Measurements from ENCODE around the gene NRXN3.
A peak's percentile ranks its signal among the peaks of the same experiment; 100 is the strongest.

The NRXN3 gene

DNA sequence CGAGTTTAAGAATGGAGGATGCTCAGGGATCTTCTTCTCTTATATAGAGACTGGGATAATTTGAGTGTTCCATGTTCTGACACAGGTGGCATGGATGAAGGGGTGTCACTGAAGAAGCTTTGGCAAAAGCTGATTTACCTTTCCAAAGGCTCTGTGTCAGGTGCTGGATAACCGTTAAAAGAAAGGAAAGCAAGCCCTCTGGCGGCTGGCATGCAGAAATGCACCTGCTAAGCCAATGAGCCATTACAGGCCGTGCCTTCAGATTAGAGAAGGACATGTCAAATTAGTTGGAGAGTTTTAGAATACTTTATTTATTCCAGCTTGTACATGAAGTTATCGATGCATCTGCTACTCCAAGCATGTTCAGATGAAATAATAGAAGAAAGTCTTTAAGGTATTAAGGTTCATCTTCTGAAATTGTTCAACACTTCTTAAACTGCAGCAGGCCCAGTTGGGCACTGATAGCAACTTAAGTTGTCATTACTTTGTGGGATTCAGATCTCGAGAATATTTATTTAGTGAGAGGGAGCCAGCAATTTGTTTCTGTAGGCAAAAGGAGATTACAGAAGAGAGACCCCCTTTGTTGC lies 678.2 kb downstream of the NRXN3 start:
- peak; percentile 86 for DNase-seq

DNA sequence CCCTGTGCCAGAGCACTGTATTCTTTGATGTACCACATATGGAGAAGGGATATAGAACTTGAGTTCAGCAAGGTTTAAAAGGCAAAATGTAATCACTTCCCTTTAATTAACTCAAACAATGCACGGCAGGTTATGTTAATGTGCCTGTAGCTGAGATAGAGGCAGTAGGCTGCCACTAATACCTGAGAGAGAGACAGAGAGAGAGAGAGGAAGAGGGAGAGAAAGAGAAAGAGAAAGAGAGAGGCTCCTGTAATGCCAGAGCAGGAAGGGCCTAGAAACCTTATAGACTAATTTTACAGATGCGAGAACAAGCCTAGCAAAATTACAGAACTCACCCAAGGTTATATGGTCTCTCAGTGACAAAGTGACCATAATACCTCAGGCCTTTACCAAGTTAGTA lies 679.8 kb downstream of the NRXN3 start:
- DNase-seq, result peak; percentile 67

DNA sequence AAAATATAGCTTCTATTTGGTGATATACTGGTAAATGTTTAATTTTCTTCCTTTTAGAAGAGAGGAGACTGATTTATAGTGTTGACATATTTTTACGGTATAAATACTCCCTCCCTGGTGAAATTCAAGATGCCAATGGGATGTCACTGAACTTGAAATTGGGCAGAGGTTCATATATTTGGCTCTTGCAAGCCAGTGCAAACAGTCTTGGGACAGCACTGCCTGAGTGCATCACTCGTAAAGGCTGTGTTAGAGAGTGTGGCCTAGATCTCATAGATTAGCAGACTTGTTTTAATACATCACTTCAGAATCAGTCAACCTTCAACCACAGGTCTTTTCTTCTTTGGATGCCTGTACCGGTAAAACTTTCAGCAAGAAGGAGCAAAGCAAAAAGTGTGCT lies 681.0 kb downstream of the NRXN3 start:
- DNase-seq, result no peak

DNA sequence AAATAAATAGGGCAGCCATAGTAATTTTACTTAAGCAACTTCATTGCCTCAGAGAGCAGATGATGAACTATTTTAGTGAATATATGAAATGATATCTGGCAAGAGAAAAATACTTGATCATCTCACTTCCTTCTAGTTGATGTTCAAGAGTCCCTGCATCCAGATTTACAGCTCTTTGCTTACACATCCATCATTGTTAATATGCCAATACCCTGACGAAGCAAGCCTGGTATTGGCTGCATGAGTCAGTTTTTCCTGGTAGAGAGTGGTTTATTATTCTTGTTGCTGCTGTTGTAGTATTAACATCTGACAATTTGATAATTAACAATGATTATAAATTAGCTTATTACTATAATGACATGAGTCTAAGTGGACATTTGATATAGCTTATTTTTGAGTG lies 681.9 kb downstream of the NRXN3 start:
- DNase-seq, result no peak

DNA sequence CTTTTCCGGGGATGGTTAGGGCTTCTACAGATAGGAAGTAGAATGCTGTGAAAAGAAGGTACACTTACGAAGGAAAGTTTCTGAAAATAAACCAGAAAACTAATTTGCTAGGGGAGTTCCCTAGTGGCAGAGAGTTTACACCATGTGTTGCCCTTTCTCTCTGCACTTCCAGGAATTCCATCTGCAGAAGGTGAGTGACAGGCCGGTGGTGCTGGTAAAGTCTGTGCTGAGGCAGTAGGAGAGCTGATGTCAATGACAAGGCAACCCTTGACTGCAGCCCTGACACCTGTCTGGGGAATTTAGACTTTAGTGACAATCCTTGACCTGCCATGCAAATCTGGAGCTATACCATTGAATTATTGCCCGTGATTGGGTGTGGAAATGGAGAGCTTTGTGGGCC lies 687.8 kb downstream of the NRXN3 start:
- peak; percentile 28 for DNase-seq

DNA sequence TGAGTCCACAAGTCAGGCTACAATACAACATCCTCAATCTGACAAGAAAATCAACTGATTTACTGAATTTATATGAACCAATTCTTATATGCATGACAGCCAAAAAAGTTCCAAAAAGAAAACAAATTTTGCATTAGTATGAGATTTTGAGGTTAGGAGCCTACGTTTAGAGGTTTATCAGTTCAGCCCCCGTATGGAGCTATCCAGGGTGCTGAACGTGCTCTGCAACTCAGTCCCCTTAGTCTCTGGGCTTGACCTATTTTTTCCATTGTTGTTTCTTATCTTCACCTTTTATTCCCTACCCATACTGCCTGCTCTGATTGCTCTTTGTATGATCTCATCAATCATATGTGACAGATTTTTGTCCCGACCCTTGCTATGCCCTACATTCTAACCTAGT lies 693.0 kb downstream of the NRXN3 start:
- no peak for DNase-seq

DNA sequence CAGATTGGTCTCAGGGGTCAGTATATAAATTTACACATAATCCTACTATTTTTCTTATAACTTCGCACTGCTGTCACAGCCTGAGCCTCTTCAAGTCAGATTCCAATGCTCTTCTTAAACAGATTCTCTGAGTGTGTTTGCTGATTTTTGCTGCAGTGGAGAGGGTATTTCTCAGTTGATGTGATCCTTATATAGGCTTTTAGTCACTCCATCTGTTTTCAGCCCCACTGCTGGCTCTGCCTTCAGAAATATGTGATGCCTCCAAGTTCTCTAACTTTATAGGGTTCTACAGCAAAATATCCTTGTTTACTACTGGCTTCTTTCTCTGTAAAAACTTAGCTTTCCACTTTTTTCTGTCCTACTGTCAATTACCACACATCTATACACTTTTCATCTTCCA lies 702.7 kb downstream of the NRXN3 start:
- DNase-seq, result no peak

DNA sequence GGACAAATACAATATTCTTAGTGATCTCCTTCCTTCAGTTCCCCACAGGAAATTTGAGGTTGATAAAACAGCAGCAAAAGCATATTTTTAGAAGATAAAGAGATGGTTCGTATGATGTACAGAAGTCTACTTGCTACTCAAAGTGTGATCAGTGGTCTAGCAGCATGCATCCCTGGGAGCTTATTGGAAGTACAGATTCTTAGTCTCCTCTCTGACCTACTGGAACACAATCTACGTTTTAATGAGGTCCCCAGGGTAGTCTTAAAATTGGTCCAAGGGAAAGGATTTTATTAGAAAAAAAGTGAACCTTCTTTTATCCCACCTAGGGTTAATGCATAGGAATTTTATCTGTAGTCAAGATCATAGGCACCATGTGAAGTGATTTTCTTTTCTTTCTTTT lies 703.4 kb downstream of the NRXN3 start:
- DNase-seq, result no peak

DNA sequence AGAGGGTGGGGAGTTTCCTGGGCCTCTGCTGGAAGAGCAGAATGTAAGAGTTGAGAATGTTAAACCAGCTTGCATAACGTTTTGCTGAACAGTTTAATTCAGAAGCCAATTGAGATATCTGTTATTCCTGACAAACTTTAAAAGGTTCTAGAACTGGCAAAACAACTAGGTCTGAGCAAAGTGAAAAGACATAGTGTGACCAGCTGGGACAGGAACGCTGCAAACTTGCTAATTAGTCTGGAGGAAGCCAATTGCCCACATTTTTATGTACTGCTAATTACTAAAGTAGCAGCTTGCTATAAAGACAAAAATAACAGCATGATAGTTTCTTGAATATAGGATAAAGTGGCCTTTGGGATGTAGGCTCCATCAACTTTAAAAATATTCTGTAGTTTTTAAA lies 704.9 kb downstream of the NRXN3 start:
- no peak for DNase-seq

DNA sequence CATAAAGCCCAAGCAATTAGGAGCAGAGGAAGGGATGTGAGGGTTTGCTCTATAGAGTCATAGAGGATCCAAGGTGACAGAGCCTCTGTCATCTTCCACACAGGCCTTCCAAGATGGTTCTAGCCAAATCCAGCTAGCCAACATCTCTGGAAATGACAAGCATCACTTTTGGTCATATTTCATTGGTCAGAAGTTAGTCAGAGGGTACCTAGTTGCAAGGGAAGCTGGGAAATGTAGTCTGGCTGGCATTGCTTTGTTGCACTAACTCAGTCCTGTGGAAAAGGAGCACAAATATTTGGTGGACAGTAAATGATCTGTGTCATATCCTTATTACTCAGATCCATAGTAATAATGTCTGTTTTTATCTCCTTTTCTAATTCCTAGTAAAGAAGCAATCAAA lies 715.7 kb downstream of the NRXN3 start:
- DNase-seq, result no peak

DNA sequence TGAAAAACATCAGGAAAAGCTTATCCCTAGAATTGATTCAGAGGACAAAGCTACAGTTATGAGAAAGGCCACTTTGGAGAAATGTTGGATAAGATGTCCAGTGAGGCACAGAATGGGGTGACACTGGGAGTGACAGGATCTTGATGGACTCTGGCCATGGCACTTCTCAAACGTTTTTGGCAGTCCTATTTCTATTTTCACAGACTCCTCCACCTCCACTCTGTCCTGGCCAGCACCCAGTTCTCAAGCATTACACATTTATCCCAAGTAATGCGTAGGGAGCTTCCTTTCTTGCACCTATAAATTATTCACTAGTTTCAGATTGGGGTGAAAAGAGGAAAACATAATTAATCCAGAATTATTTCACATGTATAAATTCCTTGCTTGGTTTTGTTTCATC lies 727.3 kb downstream of the NRXN3 start:
- DNase-seq, result no peak

DNA sequence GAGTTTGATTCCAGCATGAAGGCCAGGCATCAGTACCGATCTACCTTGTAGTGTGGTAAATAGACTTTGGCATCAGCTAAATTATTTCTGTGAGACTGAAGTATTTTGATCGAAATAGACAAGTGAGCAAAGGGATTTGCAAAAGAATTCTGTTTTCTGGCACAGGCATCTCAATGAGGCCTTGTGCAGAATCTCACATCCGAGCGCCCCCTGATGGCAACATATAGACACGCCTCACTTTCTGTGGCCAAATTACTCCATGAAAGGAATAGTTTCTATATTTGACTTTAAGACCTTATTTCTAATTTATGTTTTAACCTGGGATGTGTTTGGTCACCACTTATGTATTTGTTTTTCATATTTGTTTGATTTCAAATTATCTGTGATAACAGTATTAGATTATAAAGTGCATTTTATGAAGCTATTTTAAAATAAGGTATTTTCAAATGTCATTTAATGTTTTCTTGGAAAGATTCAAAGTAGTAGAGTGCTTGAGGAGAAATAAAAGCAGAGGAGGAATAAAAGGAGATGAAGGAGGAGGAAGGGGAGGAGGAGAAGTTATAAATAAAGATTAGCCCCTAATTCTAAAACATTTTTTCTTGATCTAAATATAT lies 731.9 kb downstream of the NRXN3 start:
- peak; percentile 74 for DNase-seq

DNA sequence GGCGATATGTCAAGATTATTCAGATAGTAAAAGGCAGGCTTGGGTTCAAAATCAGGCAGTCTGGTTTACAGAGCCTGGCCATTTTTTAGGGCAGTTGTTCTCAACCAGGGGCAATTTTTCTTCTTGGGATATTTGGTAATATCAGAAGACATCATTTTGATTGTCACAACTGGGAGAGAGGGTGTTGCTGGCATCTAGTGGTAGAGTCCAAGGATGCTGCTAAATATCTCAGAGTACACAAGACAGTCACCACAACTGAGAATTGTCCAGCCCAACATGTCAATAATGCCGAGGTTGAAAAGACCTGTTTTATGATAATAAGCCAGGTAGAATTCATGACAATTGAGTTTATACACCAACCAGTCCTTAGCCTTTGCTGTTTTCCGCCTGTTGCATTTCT lies 733.9 kb downstream of the NRXN3 start:
- peak; percentile 51 for DNase-seq

DNA sequence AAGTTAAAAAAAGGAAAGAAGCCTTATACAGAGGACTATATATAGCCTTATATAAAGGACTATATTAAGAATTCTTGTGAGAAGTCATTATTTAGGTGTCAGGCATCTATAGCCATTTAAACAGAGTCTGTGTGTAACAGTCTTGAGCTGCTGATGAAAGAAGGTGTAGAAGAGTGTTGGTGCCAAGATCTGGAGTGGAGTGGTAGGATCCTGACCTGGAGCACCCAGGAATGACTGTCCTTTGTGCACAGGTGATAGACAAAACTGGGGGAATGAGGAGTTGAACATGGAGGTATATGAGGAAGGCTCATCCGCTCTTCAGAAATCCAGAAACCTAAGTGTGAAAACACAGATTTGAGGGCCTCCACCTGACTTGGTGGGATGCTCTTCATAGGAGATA lies 747.3 kb downstream of the NRXN3 start:
- DNase-seq, result peak; percentile 37

DNA sequence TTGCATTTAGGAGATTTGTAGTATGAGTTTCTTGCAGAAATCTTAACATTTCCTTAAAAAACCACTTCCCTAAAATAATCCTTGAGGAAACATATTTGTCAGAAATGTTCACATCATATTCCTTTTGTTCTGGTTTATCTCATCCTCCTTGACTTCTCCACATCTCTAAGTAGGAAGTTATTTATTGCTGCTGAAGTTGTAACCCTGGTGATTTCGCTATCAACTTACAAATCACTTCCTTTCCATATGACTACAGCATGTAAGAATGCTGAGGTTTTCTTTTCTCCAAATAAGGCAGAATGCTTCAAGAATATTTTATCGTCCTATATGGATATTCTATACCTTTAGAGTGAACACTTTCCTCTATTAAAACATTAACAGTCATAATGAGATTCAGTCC lies 751.7 kb downstream of the NRXN3 start:
- peak; percentile 28 for DNase-seq

DNA sequence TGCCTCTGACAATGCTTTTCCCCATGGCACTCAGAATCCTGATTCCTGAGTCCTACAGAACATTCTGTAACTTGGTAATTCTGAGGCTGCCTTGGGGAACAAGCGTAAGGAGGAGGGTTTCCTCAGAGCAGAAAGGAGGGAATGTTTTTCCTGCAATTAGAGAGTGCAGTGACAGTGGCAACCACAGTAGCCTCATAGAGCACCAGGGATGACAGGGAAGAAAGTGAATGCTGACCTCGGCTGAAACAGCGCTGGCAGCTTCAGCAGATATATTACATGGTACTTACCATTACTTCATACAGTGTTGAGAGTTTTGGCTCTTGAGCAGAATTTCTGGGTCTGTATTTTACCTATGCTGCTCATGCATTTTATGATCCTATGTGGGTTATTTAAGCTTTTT lies 757.1 kb downstream of the NRXN3 start:
- DNase-seq, result peak; percentile 36

DNA sequence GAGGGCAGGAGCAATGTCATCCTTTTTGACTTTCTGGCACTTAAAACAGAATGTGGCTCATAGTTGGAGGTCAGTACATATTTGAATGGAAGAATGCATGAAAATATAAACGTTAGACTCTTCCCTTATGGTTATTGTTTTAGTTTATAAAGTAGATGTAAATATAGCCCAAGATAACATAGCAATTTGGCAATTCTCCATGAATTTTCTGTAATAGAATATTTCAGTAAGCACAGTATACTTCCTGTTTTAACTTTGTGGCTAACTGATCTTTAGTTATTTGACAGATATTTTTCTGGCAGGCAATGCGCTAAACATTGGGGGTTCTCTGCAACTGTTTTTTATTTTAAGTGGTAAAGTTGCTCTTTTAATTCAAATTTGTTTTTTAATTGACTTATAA lies 763.0 kb downstream of the NRXN3 start:
- DNase-seq, result no peak

DNA sequence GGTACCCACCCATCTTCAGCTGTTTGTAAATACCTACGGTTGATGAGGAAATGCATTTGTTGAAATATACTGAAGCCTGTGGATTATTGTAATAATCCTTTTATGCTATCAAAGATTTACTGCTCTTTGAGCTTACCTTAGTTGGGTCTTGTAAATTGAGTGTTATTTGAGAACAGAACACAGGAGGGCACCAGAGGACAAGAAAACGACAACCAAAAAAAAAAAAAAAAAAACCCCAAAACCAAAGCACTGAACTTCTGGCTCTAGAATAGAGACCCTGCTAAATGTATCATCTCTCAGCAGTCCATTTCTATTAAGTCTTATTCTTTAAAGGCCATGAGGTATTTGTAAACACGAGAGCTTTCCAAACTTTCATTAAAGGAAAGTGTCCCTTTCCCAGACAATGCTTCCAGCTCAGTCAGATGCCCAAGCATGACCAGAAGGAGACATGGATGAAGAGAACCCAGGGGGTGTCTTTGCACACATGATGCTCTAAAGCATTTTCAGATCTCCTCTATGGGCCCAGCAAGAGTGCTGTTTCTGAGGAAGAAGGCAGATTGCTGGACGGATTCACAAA lies 763.9 kb downstream of the NRXN3 start:
- DNase-seq, result peak; percentile 55

DNA sequence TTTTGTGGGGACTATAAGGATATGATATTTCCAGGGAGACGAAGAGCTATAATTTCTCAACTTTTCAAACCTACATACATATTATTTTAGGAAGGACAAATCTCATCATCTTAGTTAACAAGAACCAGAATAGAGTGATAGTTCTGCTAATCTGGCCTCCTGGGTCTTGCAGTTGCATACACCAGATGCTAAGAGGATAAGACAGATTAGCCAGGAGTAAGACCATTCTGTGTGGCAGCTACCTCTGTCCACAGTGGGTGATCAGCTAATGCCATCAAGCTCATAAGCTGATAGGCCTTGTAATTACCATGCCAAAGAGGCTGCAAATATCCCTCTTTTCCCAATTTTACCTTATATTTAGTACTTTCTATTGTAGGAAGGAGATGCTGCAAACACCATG lies 776.8 kb downstream of the NRXN3 start:
- no peak for DNase-seq

DNA sequence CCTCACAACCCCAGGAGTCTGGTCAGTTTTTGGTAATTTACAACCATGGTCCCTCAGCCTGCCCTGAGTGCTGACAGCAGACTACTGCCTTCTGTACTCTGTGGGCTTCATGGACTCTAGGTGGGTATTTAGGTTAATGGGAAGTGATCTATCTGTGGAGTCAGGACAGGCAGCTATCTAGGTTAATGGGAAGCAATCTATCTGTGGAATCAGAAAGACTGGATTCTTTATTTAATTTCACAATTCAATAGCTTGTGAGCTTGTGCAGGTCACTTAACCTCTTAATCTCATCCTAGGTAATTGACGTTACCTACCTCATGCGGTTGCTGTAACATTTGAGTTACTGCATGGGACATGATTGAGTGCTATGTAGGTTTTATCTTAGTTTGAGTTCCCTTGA lies 777.5 kb downstream of the NRXN3 start:
- no peak for DNase-seq

DNA sequence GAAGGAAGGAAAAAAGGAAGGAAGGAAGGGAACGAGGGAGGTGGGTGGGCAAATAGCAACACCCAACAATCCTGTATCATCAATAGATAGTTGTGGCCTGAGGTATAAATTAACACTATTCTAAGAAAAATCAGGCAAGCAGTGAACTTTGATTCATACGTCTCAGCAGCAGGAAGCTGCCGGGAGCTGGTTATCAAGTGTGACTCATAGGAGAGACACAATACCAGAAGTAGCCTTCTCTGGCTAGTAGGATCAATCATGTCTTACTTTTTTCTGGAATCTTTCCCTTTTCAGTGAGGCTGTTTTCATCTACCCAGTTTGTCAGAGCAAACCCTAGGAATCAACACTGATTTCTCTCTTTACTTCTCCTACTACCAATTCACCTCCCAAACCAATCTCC lies 780.5 kb downstream of the NRXN3 start:
- DNase-seq, result no peak

DNA sequence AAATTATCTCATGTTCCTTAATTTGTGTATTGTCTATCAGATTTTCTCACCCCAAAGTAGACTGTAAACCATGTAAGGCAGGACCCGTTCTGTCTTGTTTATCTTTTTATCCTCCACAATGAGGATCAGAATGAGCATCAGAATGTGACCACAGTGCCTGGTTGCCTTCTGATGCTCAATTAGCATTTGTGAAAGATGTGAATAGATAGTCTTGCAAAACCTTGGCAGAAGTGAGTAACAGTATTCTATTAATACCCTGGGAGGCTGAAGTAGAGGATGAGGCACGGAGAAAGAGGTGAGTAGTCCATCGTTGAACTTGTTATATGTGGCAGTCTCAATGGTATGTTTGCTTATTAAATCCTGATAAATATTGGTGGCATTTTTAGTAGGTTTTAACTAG lies 781.4 kb downstream of the NRXN3 start:
- no peak for DNase-seq

DNA sequence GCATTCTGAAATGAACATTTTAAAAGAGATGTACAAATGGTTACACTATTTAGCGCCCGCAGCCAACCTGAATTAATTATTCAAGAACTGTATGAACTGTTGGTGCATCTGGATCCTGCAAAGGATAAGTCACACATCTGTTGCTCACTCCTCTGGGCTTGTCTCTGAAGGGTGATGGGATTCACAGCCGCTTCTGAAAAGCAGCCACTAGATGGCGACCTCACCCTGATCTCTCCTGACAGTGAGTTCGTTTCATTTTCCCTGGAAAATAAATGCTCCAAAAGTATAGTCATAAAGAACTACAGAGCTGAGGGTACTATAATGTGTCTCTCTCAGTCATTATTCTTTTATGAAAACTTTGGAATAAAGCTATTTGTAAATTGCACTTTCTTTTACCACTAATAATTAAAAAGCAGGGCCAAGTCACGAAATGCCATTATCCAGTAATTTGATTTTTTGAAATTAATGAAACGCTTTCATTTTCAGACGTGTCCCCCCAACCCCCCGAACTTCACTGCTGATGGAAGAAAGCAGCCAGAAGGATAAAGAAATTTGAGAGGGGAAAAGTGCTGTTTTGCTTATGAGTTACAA lies 789.6 kb downstream of the NRXN3 start:
- DNase-seq, result peak; percentile 85

DNA sequence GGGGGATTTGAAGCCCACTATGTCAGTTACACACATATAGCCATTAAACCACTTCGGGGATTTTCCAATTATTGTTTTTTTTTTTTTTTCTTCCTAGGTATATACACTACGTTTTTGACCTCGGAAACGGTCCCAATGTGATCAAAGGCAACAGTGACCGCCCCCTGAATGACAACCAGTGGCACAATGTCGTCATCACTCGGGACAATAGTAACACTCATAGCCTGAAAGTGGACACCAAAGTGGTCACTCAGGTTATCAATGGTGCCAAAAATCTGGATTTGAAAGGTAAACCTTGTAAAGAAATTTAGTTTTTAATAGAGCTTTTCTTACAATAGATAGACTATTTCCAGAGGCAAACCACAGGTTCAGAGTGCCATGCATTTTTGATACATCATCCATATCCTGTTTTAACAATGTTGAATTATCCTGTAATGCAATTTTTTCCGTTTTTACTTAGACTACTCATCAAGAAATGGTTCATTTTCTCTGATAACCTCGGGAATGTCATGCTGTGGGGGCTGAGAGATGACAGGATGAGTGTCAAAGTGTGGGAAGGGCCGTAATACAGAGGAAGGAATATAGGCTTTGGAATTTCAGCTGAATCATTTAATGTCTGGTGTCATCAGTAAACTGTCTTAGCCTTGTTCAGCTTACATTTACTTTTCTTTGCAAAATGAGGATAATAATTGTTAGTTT lies 797.1 kb downstream of the NRXN3 start:
- no peak for DNase-seq
